ENCODE data around the gene SIGLEC10.
"Not testable (repeated sequence)": the region's sequence is repeated elsewhere in the genome, so short reads cannot be mapped to it uniquely, and the experiment has no call there.

SIGLEC10 gene

GRCh38 chr19:51434456-51434855 is 17.0 kb upstream of the SIGLEC10 start:
- no peak for FAIRE-seq

GRCh38 chr19:51433043-51433442 is 15.6 kb upstream of the SIGLEC10 start:
- no peak for FAIRE-seq

GRCh38 chr19:51431124-51431523 is 13.7 kb upstream of the SIGLEC10 start:
- no peak for FAIRE-seq

GRCh38 chr19:51430221-51430620 is 12.8 kb upstream of the SIGLEC10 start:
- FAIRE-seq: no peak

GRCh38 chr19:51427201-51427600 is 9.8 kb upstream of the SIGLEC10 start:
- FAIRE-seq: no peak

- no peak for FAIRE-seq
Observed at GRCh38 chr19:51422053-51422448, 4.6 kb upstream of the SIGLEC10 start.

GRCh38 chr19:51421229-51422052 is 4.0 kb upstream of the SIGLEC10 start:
- FAIRE-seq: no peak

GRCh38 chr19:51420511-51420910 is 3.1 kb upstream of the SIGLEC10 start:
- not testable (repeated sequence) for FAIRE-seq

GRCh38 chr19:51418707-51419106 is 1.3 kb upstream of the SIGLEC10 start:
- no peak for FAIRE-seq

- no peak for FAIRE-seq
Observed at GRCh38 chr19:51417810-51418157, 342 bp upstream of the SIGLEC10 start.

- not testable (repeated sequence) for FAIRE-seq
Observed at GRCh38 chr19:51416422-51416821, 1.0 kb downstream of the SIGLEC10 start.

GRCh38 chr19:51415187-51415586 is 2.3 kb downstream of the SIGLEC10 start:
- no peak for FAIRE-seq

- FAIRE-seq: no peak
Observed at GRCh38 chr19:51410950-51411748, 6.3 kb downstream of the SIGLEC10 start.

GRCh38 chr19:51407511-51408131 is 9.8 kb downstream of the SIGLEC10 start:
- no peak for FAIRE-seq

- no peak for FAIRE-seq
Observed at GRCh38 chr19:51402117-51402516, 15.3 kb downstream of the SIGLEC10 start.

- not testable (repeated sequence) for FAIRE-seq
Observed at GRCh38 chr19:51399936-51400335, 17.5 kb downstream of the SIGLEC10 start.

- no peak for FAIRE-seq
Observed at GRCh38 chr19:51399231-51399630, 18.2 kb downstream of the SIGLEC10 start.

GRCh38 chr19:51398096-51398704 is 19.2 kb downstream of the SIGLEC10 start:
- FAIRE-seq: no peak

- not testable (repeated sequence) for FAIRE-seq
Observed at GRCh38 chr19:51397453-51397852, 20.0 kb downstream of the SIGLEC10 start.

GRCh38 chr19:51396175-51396574 is 21.3 kb downstream of the SIGLEC10 start:
- no peak for FAIRE-seq

- peak; percentile 94 for FAIRE-seq
Observed at GRCh38 chr19:51394050-51394836, 23.2 kb downstream of the SIGLEC10 start.

- no peak for FAIRE-seq
Observed at GRCh38 chr19:51392701-51393100, 24.7 kb downstream of the SIGLEC10 start.
